Activated CD8-positive, alpha-beta memory T cell treated with anti-CD3 and anti-CD28 coated beads, Interleukin-2, amount 50 U/mL, for 1 hour (primary cell): Measurements from ENCODE around the gene NOD2.
A peak's percentile ranks its signal among the peaks of the same experiment; 100 is the strongest.

Experiments
- DNase-seq: peaks from one replicate; pipeline ENCODE4 v3.0.0-alpha.2; 2020; ENCODE audit errors: extremely low read depth

Gene NOD2

DNA sequence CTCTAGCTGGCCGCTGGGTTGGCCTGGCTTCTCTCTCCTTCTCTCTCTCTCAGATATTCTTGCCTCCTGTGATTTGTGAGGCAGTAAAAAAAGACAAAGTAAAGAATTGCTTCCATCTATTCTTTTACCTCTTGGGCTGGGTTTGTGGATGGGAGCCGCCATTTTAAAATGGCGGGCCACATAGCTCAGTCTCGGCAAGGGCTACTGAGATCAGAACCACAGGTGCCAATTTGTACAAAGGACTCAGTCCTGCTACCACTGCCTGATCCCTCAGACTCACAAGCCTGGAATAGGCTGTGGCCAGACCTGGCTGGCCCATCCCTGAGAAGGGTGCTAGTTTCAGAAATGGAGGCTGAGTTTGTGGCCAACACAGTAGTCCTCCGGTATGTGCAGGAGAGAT, 24.1 kb downstream of the NOD2 start:
- no peak for DNase-seq

DNA sequence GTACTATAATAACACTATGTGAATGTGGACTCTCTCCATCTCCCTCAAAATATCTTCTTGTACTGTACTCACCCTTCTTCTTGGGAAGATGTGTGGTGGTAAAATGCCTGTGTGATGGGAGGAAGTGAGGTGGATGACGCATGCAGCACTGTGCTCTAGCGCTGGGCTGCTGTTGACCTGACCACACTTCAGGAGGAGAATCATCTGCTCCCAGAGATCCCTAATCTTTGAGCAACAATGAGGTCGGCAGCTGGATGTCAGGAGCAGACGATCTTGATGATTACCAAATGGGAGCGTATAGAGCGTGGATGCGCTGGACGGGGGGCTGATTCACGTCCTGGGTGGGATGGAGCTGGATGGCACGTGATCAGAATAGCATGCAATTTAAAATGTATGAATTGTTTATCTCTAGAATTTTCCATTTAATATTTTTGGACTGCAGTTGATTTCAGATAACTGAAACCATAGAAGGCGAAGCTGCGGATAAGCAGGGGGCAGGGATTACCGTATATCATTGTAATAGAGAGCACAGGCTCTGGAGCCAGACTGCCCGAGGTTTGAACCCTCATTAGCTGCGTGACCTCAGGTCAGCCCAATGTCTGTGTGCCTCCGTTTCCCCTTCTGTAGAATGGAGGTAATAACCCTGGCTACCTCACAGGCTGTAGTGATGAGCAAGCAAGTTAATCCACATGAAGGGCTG, 24.8 kb downstream of the NOD2 start:
- no peak for DNase-seq

DNA sequence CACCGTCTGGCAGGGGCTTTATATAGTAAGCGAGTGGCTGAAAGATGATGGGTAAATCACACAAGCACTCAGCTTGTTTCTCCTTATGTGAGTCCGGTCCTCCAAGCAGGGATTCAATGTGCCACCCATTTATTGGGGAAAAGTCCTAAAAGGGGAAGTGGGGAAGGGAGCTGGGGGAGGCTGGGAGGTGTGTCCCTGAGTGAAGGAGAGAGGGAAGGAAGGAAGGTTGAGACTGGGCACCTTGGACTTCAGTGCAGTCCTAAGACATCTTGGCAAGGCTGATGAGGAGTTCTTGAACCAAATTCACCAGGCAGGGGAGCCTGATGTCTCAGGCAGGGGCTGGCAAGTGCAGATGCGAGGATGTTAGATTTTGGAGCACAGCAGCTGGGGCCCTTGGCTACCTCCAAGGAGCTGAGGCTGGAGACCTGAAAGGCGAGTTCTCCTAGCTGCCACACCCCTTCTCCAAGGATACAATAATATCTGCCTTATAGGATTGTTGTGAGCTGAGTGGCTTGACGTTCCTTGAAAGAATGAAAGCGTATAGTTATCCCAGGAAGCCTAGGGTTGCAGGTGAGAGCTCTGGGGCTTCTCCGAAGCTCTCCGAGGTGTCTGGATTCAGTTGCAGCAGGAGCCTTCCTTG, 25.5 kb downstream of the NOD2 start:
- no peak for DNase-seq

DNA sequence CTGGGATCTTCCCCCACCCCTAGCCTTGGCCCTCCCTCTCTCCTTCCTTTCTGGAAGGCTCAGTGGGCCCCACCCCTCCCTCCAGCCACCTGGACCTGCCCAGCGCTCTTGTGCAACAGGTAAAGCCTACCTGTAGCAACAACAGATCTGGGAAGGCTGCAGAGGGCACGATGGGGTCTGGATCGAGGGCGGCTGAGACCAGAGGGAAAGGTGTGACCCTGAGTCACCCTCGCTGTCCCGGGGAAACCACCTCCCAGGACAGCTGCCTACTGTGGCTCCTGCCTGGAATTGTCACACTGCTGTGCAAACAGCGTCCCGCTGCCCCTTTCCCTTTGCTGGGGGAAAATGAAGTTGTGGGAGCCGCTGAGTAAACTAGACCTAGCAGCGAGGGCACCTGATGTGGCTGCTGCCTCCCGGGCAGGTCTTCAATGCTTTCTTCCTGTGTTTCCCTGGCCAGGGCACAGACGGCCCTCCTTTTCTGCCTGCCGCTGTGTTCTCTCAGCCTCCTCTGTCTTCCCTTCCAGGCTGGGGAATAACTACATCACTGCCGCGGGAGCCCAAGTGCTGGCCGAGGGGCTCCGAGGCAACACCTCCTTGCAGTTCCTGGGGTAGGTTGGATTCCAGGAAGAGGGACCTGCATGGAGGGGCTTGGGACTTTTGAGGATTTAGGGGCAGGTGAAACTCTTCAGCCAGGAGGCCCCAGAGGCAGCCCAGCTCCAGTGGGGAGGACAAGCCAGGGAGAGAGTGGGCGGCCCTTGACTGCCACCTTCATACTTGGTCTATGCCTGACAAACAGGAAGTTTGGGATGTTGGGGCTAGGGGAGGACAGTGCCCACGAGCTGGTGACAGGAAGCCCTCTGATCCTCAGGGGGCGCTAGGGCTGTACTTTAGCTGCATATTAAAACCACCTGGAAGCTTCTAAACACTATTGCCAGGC, 26.3 kb downstream of the NOD2 start:
- no peak for DNase-seq

DNA sequence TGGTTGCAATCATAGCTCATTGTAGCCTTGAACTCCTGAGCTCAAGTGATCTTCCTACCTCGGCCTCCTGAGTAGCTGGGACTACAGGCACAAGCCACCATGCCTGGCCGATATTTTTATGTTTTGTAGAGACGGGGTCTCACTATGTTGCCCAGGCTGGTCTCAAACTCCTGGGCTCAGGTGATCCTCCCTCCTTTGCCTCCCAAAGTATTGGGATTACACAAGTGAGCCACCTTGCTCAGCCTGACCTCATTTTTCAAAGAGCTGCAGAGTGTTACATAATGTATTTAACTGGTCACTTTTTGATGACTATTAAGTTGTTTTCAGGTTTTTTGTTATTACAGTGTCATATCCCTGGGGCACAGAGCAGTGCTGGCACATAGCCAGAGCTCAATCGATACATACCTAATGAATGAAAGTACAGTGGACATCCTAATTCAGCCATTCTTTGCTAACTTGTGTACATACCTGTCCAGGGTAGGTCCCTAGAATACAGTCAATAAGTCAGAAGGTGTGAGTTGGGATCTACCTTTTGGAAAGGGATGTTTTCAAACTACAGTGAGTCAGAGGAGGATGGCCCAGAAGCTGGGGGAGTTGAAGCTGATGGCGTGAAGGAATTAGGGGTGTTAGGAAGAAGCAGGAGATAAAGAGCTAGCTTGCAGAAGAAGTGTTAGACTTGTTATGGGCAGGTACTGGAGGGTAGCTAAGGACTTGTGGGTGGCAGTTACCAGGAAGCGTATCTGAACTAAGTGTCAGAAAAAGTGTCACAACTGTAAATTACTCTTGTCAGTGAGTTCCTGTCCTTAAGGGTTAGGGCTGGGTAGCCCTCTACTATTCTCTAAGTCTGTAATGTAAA, 28.4 kb downstream of the NOD2 start:
- DNase-seq: no peak

DNA sequence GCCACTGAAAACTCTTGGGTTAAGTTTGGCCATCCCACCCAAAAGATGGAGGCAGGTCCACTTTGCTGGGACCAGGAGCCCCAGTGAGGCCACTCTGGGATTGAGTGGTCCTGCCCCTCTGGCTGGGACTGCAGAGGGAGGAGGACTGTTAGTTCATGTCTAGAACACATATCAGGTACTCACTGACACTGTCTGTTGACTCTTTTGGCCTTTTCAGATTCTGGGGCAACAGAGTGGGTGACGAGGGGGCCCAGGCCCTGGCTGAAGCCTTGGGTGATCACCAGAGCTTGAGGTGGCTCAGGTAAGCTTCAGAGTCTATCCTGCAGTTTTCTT, 29.0 kb downstream of the NOD2 start:
- no peak for DNase-seq

DNA sequence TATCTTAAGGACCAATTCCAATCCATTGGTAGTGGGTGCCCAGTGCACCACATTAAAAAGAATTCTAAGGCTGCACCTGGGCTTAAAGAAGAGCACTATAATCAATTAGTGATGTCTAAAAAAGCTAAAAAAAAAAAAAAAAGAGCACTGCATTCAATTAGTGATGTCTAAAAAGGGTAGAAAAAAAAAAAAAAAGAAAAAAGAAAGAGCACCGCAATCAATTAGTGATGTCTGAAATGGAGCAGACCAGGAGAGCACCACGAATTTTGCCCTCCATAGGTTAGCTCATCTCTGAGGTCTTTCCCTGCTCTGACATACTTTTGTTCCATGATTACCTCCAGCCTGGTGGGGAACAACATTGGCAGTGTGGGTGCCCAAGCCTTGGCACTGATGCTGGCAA, 29.6 kb downstream of the NOD2 start:
- DNase-seq: no peak

DNA sequence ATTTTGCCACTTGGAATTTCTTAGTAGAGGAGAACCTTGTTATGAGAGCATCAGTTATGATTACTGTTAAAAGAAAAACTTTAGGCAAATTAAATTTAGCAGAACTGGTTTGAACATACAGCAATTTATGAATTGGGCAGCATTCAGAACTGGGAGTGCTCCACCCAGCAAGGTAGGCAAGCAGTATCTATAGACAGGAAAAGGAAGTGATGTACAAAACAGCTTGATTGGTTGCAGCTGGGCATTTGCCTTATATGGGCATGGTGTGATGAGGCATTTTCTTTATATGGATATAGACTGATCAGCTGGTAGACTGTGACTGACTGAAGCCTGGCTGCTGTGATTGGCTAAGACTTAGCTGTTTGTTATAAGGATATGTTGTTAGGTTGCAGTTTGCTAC, 30.9 kb downstream of the NOD2 start:
- no peak for DNase-seq

DNA sequence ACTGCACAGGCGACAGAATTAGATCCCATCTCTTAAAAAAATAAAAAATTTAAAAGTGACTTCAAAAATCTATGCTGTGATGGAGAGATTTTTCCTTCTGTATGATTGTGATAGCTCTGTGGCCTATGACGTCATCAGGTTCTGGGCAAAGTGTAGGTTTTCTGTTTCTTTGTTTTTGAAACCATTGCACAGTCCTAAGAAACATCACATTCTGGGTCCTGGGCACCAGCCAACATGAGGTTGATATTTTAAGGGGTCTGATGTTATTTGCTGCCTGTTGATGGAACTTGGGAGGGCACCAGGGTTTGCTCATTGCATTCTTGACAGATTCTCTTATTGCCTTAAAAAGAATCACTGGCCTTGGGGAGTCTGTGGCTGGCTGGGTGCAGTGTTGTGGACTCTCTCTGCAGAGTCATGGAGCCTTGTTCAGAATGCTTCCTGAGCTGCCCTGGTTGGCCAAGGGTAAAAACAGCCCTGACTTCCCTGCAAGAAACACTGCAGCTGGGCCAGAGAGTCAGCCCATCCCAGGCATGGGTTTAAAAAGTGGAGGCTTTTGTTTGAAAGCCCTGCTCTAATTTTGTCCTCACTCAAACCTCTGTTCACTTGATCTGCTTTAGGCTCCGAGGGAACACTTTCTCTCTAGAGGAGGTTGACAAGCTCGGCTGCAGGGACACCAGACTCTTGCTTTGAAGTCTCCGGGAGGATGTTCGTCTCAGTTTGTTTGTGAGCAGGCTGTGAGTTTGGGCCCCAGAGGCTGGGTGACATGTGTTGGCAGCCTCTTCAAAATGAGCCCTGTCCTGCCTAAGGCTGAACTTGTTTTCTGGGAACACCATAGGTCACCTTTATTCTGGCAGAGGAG, 38.0 kb downstream of the NOD2 start:
- DNase-seq: no peak

DNA sequence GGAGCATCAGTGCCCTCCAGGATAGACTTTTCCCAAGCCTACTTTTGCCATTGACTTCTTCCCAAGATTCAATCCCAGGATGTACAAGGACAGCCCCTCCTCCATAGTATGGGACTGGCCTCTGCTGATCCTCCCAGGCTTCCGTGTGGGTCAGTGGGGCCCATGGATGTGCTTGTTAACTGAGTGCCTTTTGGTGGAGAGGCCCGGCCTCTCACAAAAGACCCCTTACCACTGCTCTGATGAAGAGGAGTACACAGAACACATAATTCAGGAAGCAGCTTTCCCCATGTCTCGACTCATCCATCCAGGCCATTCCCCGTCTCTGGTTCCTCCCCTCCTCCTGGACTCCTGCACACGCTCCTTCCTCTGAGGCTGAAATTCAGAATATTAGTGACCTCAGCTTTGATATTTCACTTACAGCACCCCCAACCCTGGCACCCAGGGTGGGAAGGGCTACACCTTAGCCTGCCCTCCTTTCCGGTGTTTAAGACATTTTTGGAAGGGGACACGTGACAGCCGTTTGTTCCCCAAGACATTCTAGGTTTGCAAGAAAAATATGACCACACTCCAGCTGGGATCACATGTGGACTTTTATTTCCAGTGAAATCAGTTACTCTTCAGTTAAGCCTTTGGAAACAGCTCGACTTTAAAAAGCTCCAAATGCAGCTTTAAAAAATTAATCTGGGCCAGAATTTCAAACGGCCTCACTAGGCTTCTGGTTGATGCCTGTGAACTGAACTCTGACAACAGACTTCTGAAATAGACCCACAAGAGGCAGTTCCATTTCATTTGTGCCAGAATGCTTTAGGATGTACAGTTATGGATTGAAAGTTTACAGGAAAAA, 38.8 kb downstream of the NOD2 start:
- DNase-seq: no peak

DNA sequence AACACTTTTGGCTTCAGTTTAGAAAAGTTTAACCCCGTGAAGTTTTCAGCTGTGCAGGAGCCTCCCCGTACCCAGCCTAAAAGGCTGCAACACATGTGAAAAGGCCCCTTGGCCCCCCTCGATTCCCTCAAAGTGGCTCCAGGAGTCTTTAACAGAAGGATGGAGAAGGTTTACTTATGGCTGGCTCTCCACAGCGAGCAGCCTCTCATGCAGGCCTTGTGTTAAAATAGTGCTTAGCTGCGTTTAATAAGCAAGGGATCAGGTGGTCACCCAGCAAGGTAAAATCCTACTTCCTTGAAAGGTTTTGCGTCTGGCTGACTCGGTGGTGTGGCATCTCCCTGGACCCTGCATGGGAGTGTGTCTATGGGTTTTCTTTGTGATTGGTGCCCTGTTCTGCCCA, 40.1 kb downstream of the NOD2 start:
- DNase-seq: no peak

DNA sequence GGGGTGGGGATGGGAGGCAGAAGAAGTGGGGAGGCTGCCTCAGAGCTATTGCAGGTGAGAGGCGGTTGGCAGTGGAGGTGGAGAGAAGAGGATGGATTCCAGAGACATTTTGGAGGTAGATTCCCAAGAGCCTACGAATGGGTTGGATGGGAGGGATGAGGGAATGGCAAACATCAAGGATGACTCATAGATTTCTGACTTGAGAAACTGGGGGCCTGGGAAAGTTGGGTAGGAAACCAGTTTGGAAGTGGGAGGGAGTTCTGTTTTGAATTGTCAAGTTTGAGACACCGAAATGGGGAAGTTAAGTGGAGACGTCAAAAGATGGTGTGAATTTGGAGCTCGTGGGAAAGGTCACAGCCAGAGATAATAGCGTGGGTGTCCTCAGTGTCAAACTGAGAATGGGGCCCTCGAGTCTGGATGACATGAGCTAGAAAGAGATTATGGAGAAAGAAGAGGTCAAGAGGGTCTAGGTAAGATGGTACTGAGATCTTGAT, 42.3 kb downstream of the NOD2 start:
- DNase-seq: no peak

DNA sequence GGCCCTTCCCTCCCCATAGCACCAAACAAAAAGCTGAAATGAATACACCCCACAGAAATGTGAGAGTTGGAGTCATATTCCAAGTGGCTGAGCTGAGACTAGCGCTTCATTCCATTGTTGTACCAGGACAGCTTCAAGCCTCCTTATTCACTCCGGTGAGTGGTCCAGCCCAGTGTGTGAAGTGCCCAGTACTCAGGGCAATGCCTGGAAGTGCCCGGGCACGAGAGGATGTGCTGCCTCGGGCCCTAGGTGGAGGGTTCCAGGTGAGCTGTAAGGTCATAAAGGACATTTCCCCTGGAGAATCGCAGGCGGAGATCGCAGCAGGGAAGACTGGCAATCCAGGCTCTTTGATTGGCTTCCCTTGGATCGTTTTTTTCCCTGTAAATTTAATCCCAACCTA, 43.0 kb downstream of the NOD2 start:
- no peak for DNase-seq

DNA sequence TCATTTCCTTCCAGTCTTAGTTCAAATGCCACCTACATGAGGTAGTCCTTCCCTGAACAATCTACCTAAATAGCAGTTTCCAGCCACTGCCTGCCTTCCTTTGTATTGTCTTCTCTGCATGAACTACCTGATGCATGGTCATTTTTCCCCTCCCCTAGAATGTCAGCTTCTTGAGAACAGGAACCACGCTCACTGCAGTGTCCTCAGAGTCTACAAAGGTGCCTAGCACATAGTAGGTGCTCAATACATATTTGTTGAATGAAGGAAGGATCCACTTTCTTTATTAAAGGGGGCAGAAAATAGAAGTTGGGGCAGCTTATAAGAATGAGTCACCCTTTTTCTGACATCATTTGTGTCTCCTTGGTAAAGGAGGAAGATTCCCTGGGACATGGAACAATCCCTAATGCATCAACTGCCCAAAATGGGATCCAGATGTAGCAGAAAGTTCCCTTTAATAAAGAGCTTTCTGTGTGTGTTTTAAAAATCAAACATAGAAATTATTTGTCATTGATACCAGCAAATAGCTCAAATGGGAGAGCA, 44.1 kb downstream of the NOD2 start:
- DNase-seq: no peak

DNA sequence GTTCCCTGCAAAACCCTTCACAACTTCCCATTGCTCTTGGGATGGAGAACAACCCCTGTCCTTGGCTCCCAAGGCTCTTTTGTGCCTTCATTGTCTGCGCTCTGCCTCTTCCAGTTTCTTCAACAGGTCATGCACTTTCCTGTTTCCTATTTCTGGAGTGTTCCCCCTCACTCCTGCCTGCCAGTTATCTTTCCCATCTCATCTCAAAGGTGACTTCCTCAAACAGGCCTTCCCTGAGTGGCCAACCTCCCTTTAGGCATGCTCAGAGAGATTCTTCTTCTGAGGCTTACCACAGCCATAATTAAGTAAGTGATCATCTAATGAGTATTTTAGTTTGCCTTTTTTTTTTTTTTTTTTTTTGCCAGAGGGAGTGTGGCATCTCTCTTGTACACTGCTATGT, 45.6 kb downstream of the NOD2 start:
- no peak for DNase-seq

DNA sequence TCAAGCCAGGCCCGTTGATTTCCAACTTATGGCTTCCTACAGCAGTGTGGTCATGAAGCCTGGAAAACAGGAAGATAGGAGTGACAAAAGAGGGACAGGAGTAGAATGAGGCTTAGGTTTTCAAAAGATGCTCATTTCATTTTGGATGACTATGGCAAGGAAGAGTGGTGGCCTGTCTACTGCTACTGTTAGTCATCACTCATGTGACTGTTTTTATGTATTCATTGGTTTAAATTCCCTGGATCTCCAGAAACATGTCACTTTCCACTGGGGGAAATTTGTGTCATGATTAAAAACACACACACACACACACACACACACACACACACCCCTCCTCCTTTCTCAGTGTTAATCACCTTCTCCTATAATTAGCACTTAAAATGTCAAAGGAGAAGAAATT, 47.3 kb downstream of the NOD2 start:
- DNase-seq: no peak

DNA sequence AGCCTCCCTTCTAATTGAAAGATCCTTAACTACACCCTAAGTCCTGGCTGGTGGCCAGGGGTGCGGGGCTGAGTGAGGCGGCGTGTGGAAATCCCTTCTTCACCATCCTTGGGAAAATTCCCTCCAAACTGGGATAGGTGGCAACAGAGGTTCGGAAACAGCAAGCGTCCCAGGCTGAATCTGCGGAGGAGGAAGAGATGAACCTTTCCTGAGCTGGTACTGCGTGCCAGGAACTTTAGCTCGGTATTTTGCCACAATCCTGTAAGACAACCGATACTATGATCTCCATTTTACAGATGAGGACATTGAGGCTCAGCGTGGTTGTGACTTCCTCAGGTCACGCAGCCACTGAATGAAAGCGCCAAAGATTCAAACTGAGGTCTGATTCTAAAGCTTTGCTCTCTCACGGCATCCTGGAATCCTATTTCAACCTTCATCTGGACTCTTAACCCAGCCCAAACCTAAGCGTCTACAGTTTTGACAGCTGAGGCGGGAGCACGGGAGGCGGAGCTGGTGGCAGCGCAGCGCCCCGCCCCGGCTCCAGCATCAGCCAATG, 47.9 kb downstream of the NOD2 start:
- DNase-seq: no peak

DNA sequence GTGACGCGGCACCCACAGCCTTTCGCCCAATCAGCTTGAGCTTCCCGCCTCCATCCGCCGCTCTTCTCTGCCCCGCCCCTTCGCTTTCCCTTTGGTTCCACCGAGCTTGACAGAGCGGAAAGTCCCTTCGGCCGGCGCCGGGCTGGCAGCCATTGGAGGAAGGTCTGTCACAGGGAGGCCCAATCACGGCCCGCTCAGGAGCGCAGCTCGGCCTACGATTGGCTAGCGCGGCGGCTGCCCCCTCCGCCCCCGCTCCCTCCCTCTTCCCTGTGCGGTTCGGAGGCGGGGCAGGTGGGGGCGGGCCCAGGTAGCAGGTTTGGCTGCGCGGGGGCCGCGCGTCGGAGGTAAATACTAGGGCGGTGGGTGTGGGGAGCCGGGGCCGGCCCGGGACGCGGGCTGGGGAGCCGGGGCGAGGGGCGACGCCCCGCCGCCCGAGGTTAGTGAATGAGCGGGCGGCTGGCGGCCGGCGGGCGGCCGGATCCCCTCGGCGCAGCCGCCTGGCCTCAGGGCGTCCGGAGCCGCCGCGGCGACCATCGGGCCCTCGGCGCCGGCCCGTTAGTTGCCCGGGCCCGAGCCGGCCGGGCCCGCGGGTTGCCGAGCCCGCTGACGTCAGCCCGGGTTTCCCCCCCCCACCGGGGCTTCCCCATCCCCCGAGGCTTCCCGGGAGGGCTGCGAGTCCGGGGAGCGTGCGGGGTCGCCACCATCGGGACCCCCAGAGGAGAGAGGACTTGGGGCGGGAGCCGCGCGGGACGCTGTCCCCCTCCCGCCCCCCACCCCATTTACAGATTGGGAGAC, 48.6 kb downstream of the NOD2 start, which contains the start of gene CYLD:
TSS of gene CYLD (plus strand) at position 306 of the 795 bp plus-strand sequence. CDS start 7,613 bp downstream, outside the sequence.
- DNase-seq: peak; percentile 99
